ENCODE results near the gene ATP8A2.

DNA sequence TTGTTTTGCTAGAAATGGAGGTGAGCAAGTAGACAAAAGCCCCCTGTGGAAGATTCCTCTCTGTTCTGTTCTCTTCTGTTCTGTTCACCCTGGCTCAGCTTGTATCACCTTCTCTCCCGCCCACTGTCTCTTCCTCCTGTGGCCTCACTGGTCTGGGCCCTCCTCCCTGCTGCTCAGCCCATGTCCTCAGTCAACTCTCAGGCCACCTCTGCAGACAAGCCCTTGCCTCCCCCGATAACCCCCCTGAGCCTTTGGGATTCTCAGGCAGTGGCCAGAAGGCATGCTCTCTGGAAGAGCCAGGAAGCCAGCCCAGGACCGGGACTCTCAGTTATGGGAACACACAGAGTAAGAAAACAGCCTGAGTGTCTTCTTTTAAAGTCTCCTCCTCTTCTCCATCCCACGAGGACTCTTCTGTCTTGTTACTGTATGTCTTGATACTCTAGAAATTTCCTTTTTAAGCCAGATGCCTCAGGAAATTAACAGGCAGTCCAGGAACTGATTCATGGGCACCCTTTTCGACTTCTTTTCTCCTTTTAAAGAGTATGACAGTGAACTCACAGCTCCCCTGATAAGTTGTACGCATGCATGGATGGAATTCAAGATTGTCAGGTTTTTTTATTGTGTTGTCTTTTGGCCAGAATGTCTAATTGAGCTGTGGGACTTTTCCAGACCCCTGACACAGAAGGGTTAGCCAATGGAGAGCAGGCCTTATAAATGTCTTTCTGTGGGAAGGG is 646.3 kb downstream of the ATP8A2 start:
- TF ChIP-seq, protein P1, sequence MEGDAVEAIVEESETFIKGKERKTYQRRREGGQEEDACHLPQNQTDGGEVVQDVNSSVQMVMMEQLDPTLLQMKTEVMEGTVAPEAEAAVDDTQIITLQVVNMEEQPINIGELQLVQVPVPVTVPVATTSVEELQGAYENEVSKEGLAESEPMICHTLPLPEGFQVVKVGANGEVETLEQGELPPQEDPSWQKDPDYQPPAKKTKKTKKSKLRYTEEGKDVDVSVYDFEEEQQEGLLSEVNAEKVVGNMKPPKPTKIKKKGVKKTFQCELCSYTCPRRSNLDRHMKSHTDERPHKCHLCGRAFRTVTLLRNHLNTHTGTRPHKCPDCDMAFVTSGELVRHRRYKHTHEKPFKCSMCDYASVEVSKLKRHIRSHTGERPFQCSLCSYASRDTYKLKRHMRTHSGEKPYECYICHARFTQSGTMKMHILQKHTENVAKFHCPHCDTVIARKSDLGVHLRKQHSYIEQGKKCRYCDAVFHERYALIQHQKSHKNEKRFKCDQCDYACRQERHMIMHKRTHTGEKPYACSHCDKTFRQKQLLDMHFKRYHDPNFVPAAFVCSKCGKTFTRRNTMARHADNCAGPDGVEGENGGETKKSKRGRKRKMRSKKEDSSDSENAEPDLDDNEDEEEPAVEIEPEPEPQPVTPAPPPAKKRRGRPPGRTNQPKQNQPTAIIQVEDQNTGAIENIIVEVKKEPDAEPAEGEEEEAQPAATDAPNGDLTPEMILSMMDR (IDR thresholded peaks at IDR 0.05) = no peak
- TF ChIP-seq POLR2A (IDR thresholded peaks at IDR 0.05) = no peak
